GM23248 (cell line): ENCODE measurements around the gene PDE6G. TPM values are rescaled to one million over a fixed set of nuclear protein-coding genes. Genes with fewer than 3 reads are reported as not detected.

Experiments
- DNase-seq: peaks from one replicate; pipeline ENCODE4 v3.0.0-alpha.2; 2015
- H2AFZ ChIP-seq: fragments of 200-600 bp; sonication (generic); 2 replicates; pipeline ENCODE4 v1.6.1; 2016; ENCODE audit warnings: antibody characterized with exemption
- H3F3A ChIP-seq: fragments of 200-600 bp; sonication (generic); 2 replicates; pipeline ENCODE4 v1.6.1; 2016; ENCODE audit warnings: mild to moderate bottlenecking, antibody characterized with exemption, mixed run types; ENCODE audit not compliant: insufficient read depth
- H3K27ac ChIP-seq: fragments of 200-600 bp; sonication (generic); 2 replicates; pipeline ENCODE4 v1.5.1; 2016; ENCODE audit warnings: mild to moderate bottlenecking
- H3K27me3 ChIP-seq: fragments of 200-600 bp; sonication (generic); replicated peaks from 2 replicates; pipeline ENCODE4 v1.6.1; 2016; ENCODE audit warnings: mild to moderate bottlenecking; ENCODE audit not compliant: insufficient read depth
- H3K36me3 ChIP-seq: fragments of 200-600 bp; sonication (generic); 2 replicates; pipeline ENCODE4 v1.6.1; 2016; ENCODE audit warnings: low read depth, mild to moderate bottlenecking
- H3K4me1 ChIP-seq: fragments of 200-600 bp; sonication (generic); 2 replicates; pipeline ENCODE4 v1.6.1; 2016; ENCODE audit warnings: mild to moderate bottlenecking; ENCODE audit not compliant: insufficient read depth
- H3K4me2 ChIP-seq: fragments of 200-600 bp; sonication (generic); one replicate; pipeline ENCODE4 v1.6.1; 2016; ENCODE audit warnings: mild to moderate bottlenecking; ENCODE audit not compliant: unreplicated experiment
- H3K4me3 ChIP-seq: fragments of 200-600 bp; sonication (generic); 2 replicates; pipeline ENCODE4 v1.5.1; 2016; ENCODE audit warnings: mild to moderate bottlenecking
- H3K79me2 ChIP-seq: fragments of 200-600 bp; sonication (generic); 2 replicates; pipeline ENCODE4 v1.6.1; 2016; ENCODE audit warnings: mild to moderate bottlenecking; ENCODE audit not compliant: insufficient read depth
- H3K9ac ChIP-seq: fragments of 200-600 bp; sonication (generic); 2 replicates; pipeline ENCODE4 v1.6.1; 2016; ENCODE audit warnings: mild to moderate bottlenecking
- H3K9me2 ChIP-seq: fragments of 200-600 bp; sonication (generic); 2 replicates; pipeline ENCODE4 v1.6.1; 2016; ENCODE audit warnings: mixed run types, mild to moderate bottlenecking, moderate library complexity; ENCODE audit not compliant: insufficient read depth
- H3K9me3 ChIP-seq: fragments of 200-600 bp; sonication (generic); one replicate; pipeline ENCODE4 v1.6.1; 2017; ENCODE audit warnings: low read depth
- H4K20me1 ChIP-seq: fragments of 200-600 bp; sonication (generic); 2 replicates; pipeline ENCODE4 v1.6.0; 2016; ENCODE audit not compliant: insufficient read depth
- EZH2 ChIP-seq: fragments of 200-600 bp; sonication (generic); IDR thresholded peaks from 2 replicates; pipeline ENCODE4 v1.6.1; 2018; ENCODE audit warnings: antibody characterized with exemption, mild to moderate bottlenecking; ENCODE audit not compliant: insufficient read depth, poor library complexity, severe bottlenecking
- EZH2phosphoT487 ChIP-seq: fragments of 200-600 bp; sonication (generic); IDR thresholded peaks from 2 replicates; pipeline ENCODE4 v1.6.1; 2018; ENCODE audit warnings: antibody characterized with exemption, moderate library complexity, mild to moderate bottlenecking, low read depth; ENCODE audit not compliant: insufficient read depth
- WGBS, 2 experiments: methylation state at CpG; one replicate each; pipeline ENCODE4 v1.1.6; 2015 to 2017; ENCODE audit warnings: low lambda C conversion rate in 2 of 2, low coverage in 1 of 2; ENCODE audit errors: missing lambda C conversion rate in 2 of 2; 5-methylcytosine and 5-hydroxymethylcytosine counted together
- in situ Hi-C: fragments of 300-500 bp; cut with MboI; formaldehyde crosslinking; loops from 2 replicates; pipeline ENCODE4 v1.15.0; 2020
- microRNA-seq: library from miRNA; unstranded; fragments of <30 nt; microRNA quantifications from one replicate; pipeline ENCODE4, GENCODE V29; 2016; ENCODE audit warnings: borderline number of aligned reads
- polyA plus RNA-seq: library from polyadenylated mRNA; unstranded; fragments of >200 nt; fragmentation: Nextera tagmentation; extraction: Ambion mirVana; gene quantifications from 2 replicates; pipeline ENCODE4 v1.2.1, GENCODE V29; 2016
- small RNA-seq: library from RNA; depleted of rRNA; stranded (forward); fragments of <200 nt; gene quantifications from one replicate; pipeline ENCODE3, GENCODE V24; 2014; ENCODE audit warnings: low read depth, low replicate concordance
- total RNA-seq: library from RNA; depleted of rRNA; stranded (reverse); fragments of >200 nt; shearing (Covaris generic); gene quantifications from 2 replicates; pipeline ENCODE4 v1.2.3, GENCODE V29; 2014; rRNA removed

Gene PDE6G
- total and polyA plus RNA-seq, 2 experiments from 2014 or later: not detected

DNA sequence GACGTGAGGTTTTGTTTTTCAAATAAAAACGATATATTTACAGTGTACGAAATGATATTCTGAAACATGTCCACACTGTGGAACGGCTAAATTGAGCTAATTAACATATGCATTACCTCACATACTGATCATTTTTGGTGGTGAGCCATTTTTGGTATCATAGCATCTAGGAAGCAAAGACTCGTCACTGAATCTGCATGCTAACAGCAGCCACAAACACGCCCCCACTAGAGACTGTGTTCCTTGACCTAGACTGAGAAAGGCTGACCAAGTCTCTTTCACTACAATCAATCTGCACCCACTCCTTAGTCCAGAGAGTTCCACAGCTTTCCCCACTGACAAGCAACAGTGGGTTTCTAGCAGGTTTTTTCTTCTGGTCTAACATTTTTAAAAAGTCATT lies 48.9 kb downstream of the PDE6G start:
- no peaks in the 10 kb centered on the region for H4K20me1 ChIP-seq
- H3K4me1 ChIP-seq: peaks cover 19% of the 10 kb centered on the region
- H3F3A ChIP-seq: peaks cover 31% of the 10 kb centered on the region
- no peak overlapping the region for H2AFZ ChIP-seq
- H3K36me3 ChIP-seq: peaks cover 38% of the 10 kb centered on the region
- in situ Hi-C loops: no loop called here
- H3K9me2 ChIP-seq: no peaks in the 10 kb centered on the region
- H3K4me3 ChIP-seq: no peak overlapping the region
- WGBS, 2 experiments: 63 to 65% methylated on average over 6 of the region's 6 CpGs
- TF ChIP-seq EZH2 (no peak), EZH2phosphoT487 (no peak)
- peak overlapping the region; percentile 21 for H3K4me2 ChIP-seq
- H3K9me3 ChIP-seq: no peaks in the 10 kb centered on the region
- no peaks in the 10 kb centered on the region for H3K27me3 ChIP-seq
- H3K9ac ChIP-seq: peak overlapping the region; percentile 49
- peaks cover 76% of the 10 kb centered on the region for H3K79me2 ChIP-seq
- peak overlapping the region; percentile 75 for H3K27ac ChIP-seq
- peak; percentile 86 for DNase-seq

GRCh38 chr17:81603846-81604610 lies 52.3 kb downstream of the PDE6G start:
- no peak overlapping the region for H3K9ac ChIP-seq
- H3K4me1 ChIP-seq: peaks cover 34% of the 10 kb centered on the region
- no peak overlapping the region for H2AFZ ChIP-seq
- in situ Hi-C loops: no loop called here
- no peak for DNase-seq
- H3K9me3 ChIP-seq: no peaks in the 10 kb centered on the region
- peaks cover 36% of the 10 kb centered on the region for H3K36me3 ChIP-seq
- no peak overlapping the region for H3K4me3 ChIP-seq
- no peak overlapping the region for H3K4me2 ChIP-seq
- H3K27me3 ChIP-seq: no peaks in the 10 kb centered on the region
- no peak overlapping the region for H3K27ac ChIP-seq
- WGBS, 2 experiments: 86 to 87% methylated on average over 11 of the region's 11 CpGs
- peaks cover 52% of the 10 kb centered on the region for H3F3A ChIP-seq
- H3K79me2 ChIP-seq: peaks cover 62% of the 10 kb centered on the region
- TF ChIP-seq EZH2 (no peak), EZH2phosphoT487 (no peak)
- H3K9me2 ChIP-seq: no peaks in the 10 kb centered on the region
- no peaks in the 10 kb centered on the region for H4K20me1 ChIP-seq

DNA sequence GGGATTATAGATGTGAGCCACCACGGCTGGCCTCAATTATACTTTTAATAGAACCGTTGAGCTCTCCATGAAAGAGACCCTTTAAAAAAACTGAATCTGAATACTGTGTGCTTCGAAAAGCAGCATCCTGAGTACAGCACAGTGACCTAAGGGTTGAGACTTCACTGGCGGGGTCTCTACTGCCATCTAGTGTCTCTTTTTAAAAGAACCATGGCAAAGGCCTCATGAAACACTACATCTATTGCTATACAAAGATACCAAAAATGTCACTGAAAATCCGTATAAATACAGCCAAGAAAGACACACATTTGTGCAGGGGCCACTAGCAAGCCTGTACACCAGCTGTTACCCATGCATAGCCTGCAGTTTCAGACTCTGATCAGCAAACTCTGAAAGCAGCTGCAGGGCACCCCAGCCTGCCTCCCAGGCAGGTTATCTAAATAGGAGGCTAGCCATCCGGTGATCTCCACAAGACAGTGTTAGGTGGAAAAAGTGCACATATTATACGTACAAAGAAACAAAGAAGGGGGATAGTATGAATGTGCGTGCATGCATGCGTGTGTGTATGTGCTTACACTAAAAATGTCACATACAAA lies 54.7 kb downstream of the PDE6G start:
- no peaks in the 10 kb centered on the region for H3K9me3 ChIP-seq
- no peak overlapping the region for H3K4me2 ChIP-seq
- H4K20me1 ChIP-seq: no peaks in the 10 kb centered on the region
- 30 to 33% methylated on average over 9 of the region's 9 CpGs for WGBS, 2 experiments
- H3K27me3 ChIP-seq: no peaks in the 10 kb centered on the region
- in situ Hi-C loops: no loop called here
- no peak overlapping the region for H3K9ac ChIP-seq
- no peak overlapping the region for H3K27ac ChIP-seq
- peaks cover 50% of the 10 kb centered on the region for H3F3A ChIP-seq
- H2AFZ ChIP-seq: no peak overlapping the region
- TF ChIP-seq EZH2 (no peak), EZH2phosphoT487 (no peak)
- H3K79me2 ChIP-seq: peaks cover 62% of the 10 kb centered on the region
- peak; percentile 79 for DNase-seq
- no peak overlapping the region for H3K4me3 ChIP-seq
- peaks cover 21% of the 10 kb centered on the region for H3K4me1 ChIP-seq
- H3K36me3 ChIP-seq: peaks cover 43% of the 10 kb centered on the region
- H3K9me2 ChIP-seq: no peaks in the 10 kb centered on the region

Small RNA genes within 50 kb of the gene (microRNA-seq; reads per million reads assigned to microRNA genes)
- 1.5 reads per million for gene MIR6786

Small RNA genes within 50 kb of the gene (small RNA-seq; reads per million reads assigned to genes)
- not detected for gene MIR6786

Other genes starting within 250 kb of the PDE6G start
- gene ACTG1, start 143.7 kb downstream of the PDE6G start, total RNA-seq: 8,476 and 9,349 TPM in 2 replicates
- gene ACTG1, start 143.7 kb downstream of the PDE6G start, polyA plus RNA-seq: 3,778 and 3,933 TPM in 2 replicates
- 2.3 and 3.2 TPM in 2 replicates for gene FSCN2, start 128.2 kb downstream of the PDE6G start, total RNA-seq
- 0.23 and 0.48 TPM in 2 replicates for gene FSCN2, start 128.2 kb downstream of the PDE6G start, polyA plus RNA-seq
- gene FAAP100, start 104.2 kb downstream of the PDE6G start, total RNA-seq: 44.9 and 45.5 TPM in 2 replicates
- gene FAAP100, start 104.2 kb downstream of the PDE6G start, polyA plus RNA-seq: 25.2 and 25.7 TPM in 2 replicates
- gene NPLOC4, start 19.4 kb downstream of the PDE6G start, total RNA-seq: 62.9 and 64.6 TPM in 2 replicates
- 51.4 and 51.5 TPM in 2 replicates for gene NPLOC4, start 19.4 kb downstream of the PDE6G start, polyA plus RNA-seq
- gene TSPAN10, start 19.3 kb downstream of the PDE6G start, total RNA-seq: 2.6 and 3.9 TPM in 2 replicates
- 3.4 and 4.7 TPM in 2 replicates for gene TSPAN10, start 19.3 kb downstream of the PDE6G start, polyA plus RNA-seq
- gene OXLD1, start 10.1 kb upstream of the PDE6G start, total RNA-seq: 19.9 and 49.3 TPM in 2 replicates
- gene OXLD1, start 10.1 kb upstream of the PDE6G start, polyA plus RNA-seq: 48.5 and 50.4 TPM in 2 replicates
- 11.6 and 11.7 TPM in 2 replicates for gene CCDC137, start 10.2 kb upstream of the PDE6G start, total RNA-seq
- 22.0 and 22.8 TPM in 2 replicates for gene CCDC137, start 10.2 kb upstream of the PDE6G start, polyA plus RNA-seq
- 37.6 and 45.6 TPM in 2 replicates for gene ARL16, start 27.3 kb upstream of the PDE6G start, total RNA-seq
- gene ARL16, start 27.3 kb upstream of the PDE6G start, polyA plus RNA-seq: 70.8 and 72.8 TPM in 2 replicates
- 161 and 166 TPM in 2 replicates for gene HGS, start 27.5 kb upstream of the PDE6G start, total RNA-seq
- 106 and 110 TPM in 2 replicates for gene HGS, start 27.5 kb upstream of the PDE6G start, polyA plus RNA-seq
- 4.3 and 4.9 TPM in 2 replicates for gene MRPL12, start 46.8 kb upstream of the PDE6G start, total RNA-seq
- 76.3 and 78.5 TPM in 2 replicates for gene MRPL12, start 46.8 kb upstream of the PDE6G start, polyA plus RNA-seq
- gene SLC25A10, start 55.7 kb upstream of the PDE6G start, total RNA-seq: 10.9 and 16.9 TPM in 2 replicates
- 11.0 and 12.5 TPM in 2 replicates for gene SLC25A10, start 55.7 kb upstream of the PDE6G start, polyA plus RNA-seq
- gene GCGR, start 147.6 kb upstream of the PDE6G start, total RNA-seq: not detected in 2 replicates
- not detected in 2 replicates for gene GCGR, start 147.6 kb upstream of the PDE6G start, polyA plus RNA-seq
- 102 and 135 TPM in 2 replicates for gene MCRIP1, start 176.7 kb upstream of the PDE6G start, total RNA-seq
- 145 and 147 TPM in 2 replicates for gene MCRIP1, start 176.7 kb upstream of the PDE6G start, polyA plus RNA-seq
- gene PPP1R27, start 178.5 kb upstream of the PDE6G start, total RNA-seq: not detected in 2 replicates
- gene PPP1R27, start 178.5 kb upstream of the PDE6G start, polyA plus RNA-seq: 0.37 TPM in 1 of 2 replicates, not detected in the other
- gene P4HB, start 204.0 kb upstream of the PDE6G start, total RNA-seq: 3,203 and 4,003 TPM in 2 replicates
- 1,651 and 1,674 TPM in 2 replicates for gene P4HB, start 204.0 kb upstream of the PDE6G start, polyA plus RNA-seq
- 193 and 208 TPM in 2 replicates for gene ARHGDIA, start 214.8 kb upstream of the PDE6G start, total RNA-seq
- gene ARHGDIA, start 214.8 kb upstream of the PDE6G start, polyA plus RNA-seq: 310 and 313 TPM in 2 replicates
- gene ALYREF, start 235.0 kb upstream of the PDE6G start, total RNA-seq: 80.6 and 100 TPM in 2 replicates
- 6.9 and 8.6 TPM in 2 replicates for gene ALYREF, start 235.0 kb upstream of the PDE6G start, polyA plus RNA-seq
- gene ANAPC11, start 235.2 kb upstream of the PDE6G start, total RNA-seq: 175 and 179 TPM in 2 replicates
- 428 and 436 TPM in 2 replicates for gene ANAPC11, start 235.2 kb upstream of the PDE6G start, polyA plus RNA-seq
- 2.4 TPM in 2 replicates for gene NPB, start 245.7 kb upstream of the PDE6G start, total RNA-seq
- gene NPB, start 245.7 kb upstream of the PDE6G start, polyA plus RNA-seq: 1.1 and 1.6 TPM in 2 replicates